ENCODE data around the gene VWA5B2. TPM values are rescaled to one million over a fixed set of nuclear protein-coding genes. Genes with fewer than 3 reads are reported as not detected.

Gene VWA5B2
- total and polyA plus RNA-seq, 9 donors = 0.04 to 1.2 (median 0.32) TPM

DNA sequence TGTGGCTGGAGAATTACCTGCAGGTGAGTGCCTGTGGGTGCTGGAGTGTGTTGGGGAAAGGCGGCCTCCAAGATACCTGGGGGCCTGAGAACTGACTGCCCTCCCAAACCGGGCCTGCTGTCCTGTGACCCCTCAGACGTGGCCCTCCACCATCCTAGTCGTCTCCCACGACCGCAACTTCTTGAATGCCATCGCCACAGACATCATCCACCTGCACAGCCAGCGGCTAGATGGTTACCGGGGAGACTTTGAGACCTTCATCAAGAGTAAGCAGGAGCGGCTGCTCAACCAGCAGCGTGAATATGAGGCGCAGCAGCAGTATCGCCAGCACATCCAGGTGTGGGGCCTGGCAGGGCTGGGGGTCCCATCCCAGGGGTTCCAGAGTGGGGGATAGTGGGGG lies 40.0 kb upstream of the VWA5B2 start:
- no peak for DNase-seq
- H3K4me3 ChIP-seq (ENCODE audit: low read length) = no peak overlapping the region
- H3K9me3 ChIP-seq (replicated peaks; ENCODE audit: control insufficient read depth, low read depth, low read length) = no peaks in the 10 kb centered on the region
- WGBS (ENCODE audit: insufficient coverage) = 92% methylated on average over 10 of the region's 13 CpGs
- peaks cover 68% of the 10 kb centered on the region for H3K36me3 ChIP-seq (ENCODE audit: control insufficient read depth, insufficient read depth, low read length)
- no peak overlapping the region for H3K27ac ChIP-seq (ENCODE audit: low read length)
- H3K27me3 ChIP-seq (ENCODE audit: control insufficient read depth, insufficient read depth, low read length) = no peaks in the 10 kb centered on the region
- peaks cover 14% of the 10 kb centered on the region for H3K4me1 ChIP-seq (ENCODE audit: control insufficient read depth, insufficient read depth, low read length)

DNA sequence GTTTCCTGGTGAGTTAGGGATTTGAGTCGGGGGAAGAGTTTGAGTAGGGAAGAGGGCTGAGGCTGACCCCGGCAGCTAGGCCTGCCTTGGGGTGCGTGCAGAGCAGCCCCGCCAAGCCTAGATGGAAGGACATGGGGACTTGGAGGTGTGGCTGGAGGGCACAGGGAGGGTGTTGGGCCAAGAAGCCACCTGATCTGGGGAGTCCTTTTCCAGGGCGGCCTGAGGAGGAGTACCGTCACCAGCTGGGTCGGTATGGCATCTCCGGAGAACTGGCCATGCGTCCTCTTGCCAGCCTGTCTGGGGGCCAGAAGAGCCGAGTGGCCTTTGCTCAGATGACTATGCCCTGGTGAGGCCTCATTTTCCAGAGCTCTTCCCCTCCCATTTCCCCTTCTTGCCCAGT lies 36.5 kb upstream of the VWA5B2 start:
- Histone ChIP-seq H3K27ac (ENCODE audit: low read length) (no peak overlapping the region), H3K9me3 (replicated peaks; ENCODE audit: control insufficient read depth, low read depth, low read length) (no peaks in the 10 kb centered on the region), H3K4me1 (ENCODE audit: control insufficient read depth, insufficient read depth, low read length) (no peaks in the 10 kb centered on the region), H3K27me3 (ENCODE audit: control insufficient read depth, insufficient read depth, low read length) (no peaks in the 10 kb centered on the region), H3K36me3 (ENCODE audit: control insufficient read depth, insufficient read depth, low read length) (peaks cover 72% of the 10 kb centered on the region), H3K4me3 (ENCODE audit: low read length) (no peak overlapping the region)
- 92% methylated on average over 10 of the region's 10 CpGs for WGBS (ENCODE audit: insufficient coverage)
- DNase-seq = no peak

- Histone ChIP-seq H3K4me1 (ENCODE audit: control insufficient read depth, insufficient read depth, low read length) (no peaks in the 10 kb centered on the region), H3K27me3 (ENCODE audit: control insufficient read depth, insufficient read depth, low read length) (no peaks in the 10 kb centered on the region), H3K9me3 (replicated peaks; ENCODE audit: control insufficient read depth, low read depth, low read length) (no peaks in the 10 kb centered on the region), H3K4me3 (ENCODE audit: low read length) (no peak overlapping the region), H3K36me3 (ENCODE audit: control insufficient read depth, insufficient read depth, low read length) (peaks cover 61% of the 10 kb centered on the region), H3K27ac (ENCODE audit: low read length) (no peak overlapping the region)
- no peak for DNase-seq
- 90% methylated on average over 6 of the region's 9 CpGs for WGBS (ENCODE audit: insufficient coverage)
Measured at GRCh38 chr3:184193991-184194539, 35.3 kb upstream of the VWA5B2 start.

DNA sequence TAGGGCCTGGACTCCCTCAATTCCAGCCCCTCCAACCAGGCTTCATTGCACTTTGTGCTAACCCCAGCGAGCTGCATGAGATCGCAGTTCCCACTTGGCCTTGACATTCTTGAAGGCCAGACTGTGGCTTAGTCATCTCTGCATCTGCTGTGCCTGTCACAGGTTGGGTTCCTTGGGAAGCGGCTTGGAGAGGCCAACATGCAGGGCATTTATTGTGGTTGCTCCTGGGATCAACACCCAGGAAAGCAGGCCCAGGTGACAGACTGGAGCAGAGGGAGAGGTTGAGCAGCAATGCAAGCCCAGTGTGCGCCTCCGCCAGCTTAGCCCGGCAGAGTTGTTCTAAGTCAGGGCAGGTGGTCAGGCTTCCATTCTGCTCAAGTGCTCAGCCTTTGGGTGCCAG lies 32.8 kb upstream of the VWA5B2 start:
- Histone ChIP-seq H3K27ac (ENCODE audit: low read length) (no peak overlapping the region), H3K9me3 (replicated peaks; ENCODE audit: control insufficient read depth, low read depth, low read length) (no peaks in the 10 kb centered on the region), H3K27me3 (ENCODE audit: control insufficient read depth, insufficient read depth, low read length) (no peaks in the 10 kb centered on the region), H3K4me1 (ENCODE audit: control insufficient read depth, insufficient read depth, low read length) (no peaks in the 10 kb centered on the region), H3K36me3 (ENCODE audit: control insufficient read depth, insufficient read depth, low read length) (peaks cover 40% of the 10 kb centered on the region), H3K4me3 (ENCODE audit: low read length) (no peak overlapping the region)
- 98% methylated on average over 6 of the region's 6 CpGs for whole genome bisulfite sequencing (ENCODE audit: insufficient coverage)
- no peak for DNase-seq

GRCh38 chr3:184198509-184198908 lies 30.9 kb upstream of the VWA5B2 start:
- Histone ChIP-seq H3K36me3 (ENCODE audit: control insufficient read depth, insufficient read depth, low read length) (peaks cover 22% of the 10 kb centered on the region), H3K9me3 (replicated peaks; ENCODE audit: control insufficient read depth, low read depth, low read length) (no peaks in the 10 kb centered on the region), H3K4me3 (ENCODE audit: low read length) (no peak overlapping the region), H3K27ac (ENCODE audit: low read length) (no peak overlapping the region), H3K4me1 (ENCODE audit: control insufficient read depth, insufficient read depth, low read length) (no peaks in the 10 kb centered on the region), H3K27me3 (ENCODE audit: control insufficient read depth, insufficient read depth, low read length) (no peaks in the 10 kb centered on the region)
- 80% methylated on average over 6 of the region's 9 CpGs for WGBS (ENCODE audit: insufficient coverage)
- no peak for DNase-seq

DNA sequence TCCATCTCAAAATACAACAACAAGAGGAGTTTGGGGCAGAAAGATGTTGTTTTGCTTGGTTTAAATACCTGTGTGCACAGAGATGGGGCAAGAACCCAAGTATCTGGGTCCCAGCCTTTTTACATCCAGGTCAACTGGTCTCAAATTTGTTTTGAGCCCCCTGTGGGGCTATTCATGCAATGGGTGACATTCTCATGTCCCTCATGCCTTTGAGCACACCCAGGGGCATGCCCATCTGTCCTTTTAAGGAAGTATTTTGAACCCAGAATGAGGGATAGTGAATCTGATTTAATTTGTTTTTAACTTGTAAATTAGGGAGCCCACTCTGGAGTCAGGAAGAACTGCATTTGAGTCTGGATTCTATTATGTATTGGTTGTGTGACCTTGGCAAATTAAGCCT lies 28.6 kb upstream of the VWA5B2 start:
- no peak for DNase-seq
- Histone ChIP-seq H3K4me3 (ENCODE audit: low read length) (no peak overlapping the region), H3K4me1 (ENCODE audit: control insufficient read depth, insufficient read depth, low read length) (no peaks in the 10 kb centered on the region), H3K27ac (ENCODE audit: low read length) (no peak overlapping the region), H3K27me3 (ENCODE audit: control insufficient read depth, insufficient read depth, low read length) (no peaks in the 10 kb centered on the region), H3K9me3 (replicated peaks; ENCODE audit: control insufficient read depth, low read depth, low read length) (no peaks in the 10 kb centered on the region), H3K36me3 (ENCODE audit: control insufficient read depth, insufficient read depth, low read length) (peaks cover 3% of the 10 kb centered on the region)

DNA sequence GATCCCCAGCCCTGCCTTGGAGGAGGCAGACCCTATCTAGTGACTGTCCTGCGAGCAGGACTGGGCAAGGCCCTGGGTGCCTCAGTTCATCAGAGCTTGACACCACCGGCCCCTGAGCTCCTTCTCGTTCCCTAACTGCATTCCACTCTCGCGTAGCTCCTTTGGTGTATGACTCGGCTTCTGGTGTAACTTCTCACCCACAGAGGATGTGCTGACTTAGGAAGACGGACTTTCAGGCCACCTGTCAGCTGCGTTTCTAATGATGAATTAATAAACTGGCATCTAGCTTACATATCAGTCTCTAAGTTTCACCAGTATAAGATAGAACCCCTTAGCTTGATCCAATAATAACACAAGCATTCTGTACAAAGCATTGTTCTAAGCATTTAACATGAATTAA lies 25.9 kb upstream of the VWA5B2 start:
- no peaks in the 10 kb centered on the region for H3K4me1 ChIP-seq (ENCODE audit: control insufficient read depth, insufficient read depth, low read length)
- WGBS (ENCODE audit: insufficient coverage) = 77% methylated on average over 7 of the region's 8 CpGs
- H3K27ac ChIP-seq (ENCODE audit: low read length) = no peak overlapping the region
- H3K27me3 ChIP-seq (ENCODE audit: control insufficient read depth, insufficient read depth, low read length) = peaks cover 5% of the 10 kb centered on the region
- DNase-seq = no peak
- H3K36me3 ChIP-seq (ENCODE audit: control insufficient read depth, insufficient read depth, low read length) = no peaks in the 10 kb centered on the region
- H3K4me3 ChIP-seq (ENCODE audit: low read length) = no peak overlapping the region
- no peaks in the 10 kb centered on the region for H3K9me3 ChIP-seq (replicated peaks; ENCODE audit: control insufficient read depth, low read depth, low read length)

DNA sequence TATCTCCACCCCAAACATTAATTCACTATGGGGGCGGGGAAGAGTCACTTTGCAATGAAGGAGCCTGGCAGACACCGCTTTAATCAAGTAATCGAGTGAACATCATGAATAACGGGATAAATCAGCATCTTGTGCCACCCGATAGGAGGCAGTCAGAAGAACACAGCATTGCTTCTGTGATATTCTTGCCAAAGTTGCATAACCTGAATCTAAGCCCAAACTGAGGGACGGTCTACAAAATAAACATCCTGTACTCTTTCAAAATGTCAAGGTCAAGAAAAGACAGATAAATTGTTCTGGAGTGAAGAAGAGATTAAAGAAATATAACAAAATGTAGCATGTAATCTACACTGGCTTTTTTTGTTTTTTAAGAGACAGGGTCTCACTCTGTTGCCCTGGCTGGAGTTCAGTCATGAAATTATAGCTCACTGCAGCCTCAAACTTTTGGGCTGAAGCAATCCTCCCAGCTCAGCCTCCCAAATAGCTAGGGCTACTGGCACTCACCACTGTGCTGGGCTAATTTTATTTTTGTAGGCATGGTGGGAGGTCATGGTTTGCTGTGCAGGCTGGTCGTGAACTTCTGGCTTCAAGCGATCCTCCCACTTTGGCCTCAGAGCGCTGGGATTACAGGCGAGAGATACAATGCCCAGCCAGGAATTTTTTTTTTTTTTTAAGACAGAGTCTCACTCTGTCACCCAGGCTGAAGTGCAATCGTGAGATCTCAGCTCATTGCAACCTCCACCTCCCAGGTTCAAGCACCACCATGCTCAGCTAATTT lies 20.1 kb upstream of the VWA5B2 start:
- Histone ChIP-seq H3K27me3 (ENCODE audit: control insufficient read depth, insufficient read depth, low read length) (peaks cover 5% of the 10 kb centered on the region), H3K4me3 (ENCODE audit: low read length) (no peak overlapping the region), H3K4me1 (ENCODE audit: control insufficient read depth, insufficient read depth, low read length) (no peaks in the 10 kb centered on the region), H3K36me3 (ENCODE audit: control insufficient read depth, insufficient read depth, low read length) (no peaks in the 10 kb centered on the region), H3K9me3 (replicated peaks; ENCODE audit: control insufficient read depth, low read depth, low read length) (no peaks in the 10 kb centered on the region), H3K27ac (ENCODE audit: low read length) (no peak overlapping the region)
- no peak for DNase-seq
- 77% methylated on average over 8 of the region's 11 CpGs for WGBS (ENCODE audit: insufficient coverage)

DNA sequence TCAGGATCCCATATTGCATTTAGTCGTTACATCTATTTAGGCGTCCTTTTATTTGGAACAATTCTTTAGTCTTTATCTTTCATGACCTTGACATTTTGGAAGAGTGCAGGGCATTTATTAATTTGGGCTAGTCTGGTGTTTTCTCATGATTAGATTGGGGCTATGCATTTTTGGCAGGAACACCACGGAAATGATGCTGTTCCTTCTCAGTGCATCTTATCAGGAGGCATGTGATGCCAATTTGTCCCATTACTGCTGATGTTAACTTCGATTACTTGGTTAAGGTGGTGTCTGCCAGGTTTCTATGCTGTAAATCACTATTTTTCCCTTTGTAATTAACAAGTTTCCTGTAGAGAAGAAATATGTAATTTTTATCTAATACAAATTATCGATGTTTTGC lies 18.1 kb upstream of the VWA5B2 start:
- Histone ChIP-seq H3K27me3 (ENCODE audit: control insufficient read depth, insufficient read depth, low read length) (peaks cover 5% of the 10 kb centered on the region), H3K4me3 (ENCODE audit: low read length) (no peak overlapping the region), H3K9me3 (replicated peaks; ENCODE audit: control insufficient read depth, low read depth, low read length) (no peaks in the 10 kb centered on the region), H3K36me3 (ENCODE audit: control insufficient read depth, insufficient read depth, low read length) (no peaks in the 10 kb centered on the region), H3K4me1 (ENCODE audit: control insufficient read depth, insufficient read depth, low read length) (no peaks in the 10 kb centered on the region), H3K27ac (ENCODE audit: low read length) (no peak overlapping the region)
- DNase-seq = no peak
- no CpG with 5 or more reads among the region's 5 CpGs for WGBS (ENCODE audit: insufficient coverage)

- Histone ChIP-seq H3K27ac (ENCODE audit: low read length) (no peak overlapping the region), H3K36me3 (ENCODE audit: control insufficient read depth, insufficient read depth, low read length) (no peaks in the 10 kb centered on the region), H3K4me3 (ENCODE audit: low read length) (no peak overlapping the region), H3K27me3 (ENCODE audit: control insufficient read depth, insufficient read depth, low read length) (peaks cover 4% of the 10 kb centered on the region), H3K9me3 (replicated peaks; ENCODE audit: control insufficient read depth, low read depth, low read length) (no peaks in the 10 kb centered on the region), H3K4me1 (ENCODE audit: control insufficient read depth, insufficient read depth, low read length) (no peaks in the 10 kb centered on the region)
- no peak for DNase-seq
- WGBS (ENCODE audit: insufficient coverage) = no CpG with 5 or more reads among the region's 5 CpGs
Measured at GRCh38 chr3:184211718-184212117, 17.7 kb upstream of the VWA5B2 start.

Measured in muscle of leg (tissue), 11 donors.